HL-60 (cell line): ENCODE results near the gene FKTN.
"Not testable (repeated sequence)": the region's sequence is repeated elsewhere in the genome, so short reads cannot be mapped to it uniquely, and the experiment has no call there.

Source experiments
- CTCF ChIP-seq: IDR thresholded peaks from one replicate; pipeline ENCODE4 v1.5.1; 2011; ENCODE audit warnings: low read length, control low read depth, inconsistent platforms; ENCODE audit not compliant: insufficient read depth
- GABPA ChIP-seq: IDR thresholded peaks from 2 replicates; pipeline ENCODE4 v1.6.1; 2012; ENCODE audit warnings: low read depth

GRCh38 chr9:105519710-105520369 is 38.1 kb upstream of the FKTN start:
- TF ChIP-seq CTCF, GABPA: not testable (repeated sequence)
